Measurements from ENCODE around the gene ADARB2.
"Not testable (repeated sequence)": the region's sequence is repeated elsewhere in the genome, so short reads cannot be mapped to it uniquely, and the experiment has no call there.

The ADARB2 gene

DNA sequence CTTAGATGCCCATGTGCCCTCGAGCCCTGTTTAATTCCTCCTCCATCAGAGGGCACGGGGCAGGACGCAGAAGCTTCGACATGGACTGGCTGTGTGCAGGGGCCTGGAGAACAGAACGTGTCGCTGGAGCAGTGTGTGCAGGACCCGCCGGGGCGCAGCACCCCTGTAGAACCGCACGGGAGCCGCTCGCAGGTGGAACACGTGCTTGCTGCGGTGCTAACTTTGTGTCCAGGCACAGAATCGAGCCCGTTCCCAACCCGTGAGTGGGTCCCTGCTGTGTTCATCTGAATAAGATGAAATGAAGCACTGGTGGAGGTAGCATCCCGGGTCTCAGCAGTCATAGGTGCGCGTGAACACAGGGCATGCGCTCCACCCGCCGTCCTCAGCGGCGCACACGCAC is 564.2 kb downstream of the ADARB2 start:
- DNase-seq = no peak

DNA sequence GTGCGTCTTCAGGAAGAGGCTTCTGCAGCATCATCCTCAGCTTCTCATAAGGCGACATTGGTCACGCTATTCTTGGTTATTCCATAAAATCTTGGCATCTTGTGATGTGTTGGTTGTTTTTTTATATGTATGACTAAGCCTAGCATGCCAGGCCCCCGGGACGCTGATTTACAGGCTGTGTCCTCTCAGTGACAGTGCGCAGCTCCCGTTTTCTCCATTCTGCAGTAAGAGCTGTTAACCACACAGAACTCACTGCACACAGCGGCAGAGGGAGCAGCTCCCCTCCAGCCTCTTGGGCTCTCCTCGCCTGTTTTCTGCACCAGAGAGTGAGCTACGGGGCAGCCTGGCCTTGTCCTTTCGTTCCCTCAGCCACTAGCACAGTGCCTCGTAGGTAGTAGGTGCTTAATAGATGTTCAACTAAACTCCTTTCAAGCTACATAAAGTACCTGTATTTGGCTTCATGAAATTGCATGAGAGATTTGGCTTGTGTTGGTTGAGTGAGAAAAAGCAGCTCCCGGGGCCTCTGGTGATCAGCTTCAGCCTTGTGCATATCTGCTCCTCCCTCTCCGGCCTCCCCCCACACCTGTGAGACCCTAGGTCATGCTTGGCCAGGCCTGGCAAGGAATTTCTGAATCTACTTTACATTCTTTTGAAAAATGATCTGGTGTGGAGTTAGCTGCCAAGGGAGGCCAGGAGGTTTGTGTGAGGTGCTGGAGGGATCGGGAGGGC is 564.9 kb downstream of the ADARB2 start:
- DNase-seq = no peak

DNA sequence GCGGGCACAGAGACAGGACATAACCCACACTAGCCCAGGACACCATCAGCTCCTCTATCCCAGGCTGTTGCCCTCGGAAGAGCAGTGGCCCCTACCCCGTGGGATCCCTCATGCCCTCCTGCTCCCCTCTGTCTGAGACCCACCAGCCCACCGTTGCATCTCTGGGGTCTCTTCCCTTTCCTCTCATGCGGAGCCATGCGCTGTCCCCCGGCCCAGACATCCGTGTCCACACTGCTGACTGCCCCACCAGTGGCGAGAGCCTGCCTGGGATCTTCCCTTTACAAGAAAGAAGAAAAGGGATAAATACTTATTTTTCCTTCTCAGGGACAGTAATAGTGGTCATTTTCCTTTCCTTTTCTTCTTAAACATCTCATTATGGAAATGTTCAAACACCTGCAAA is 565.7 kb downstream of the ADARB2 start:
- no peak for DNase-seq

- DNase-seq = no peak
Observed at GRCh38 chr10:1171182-1171581, 566.1 kb downstream of the ADARB2 start.

DNA sequence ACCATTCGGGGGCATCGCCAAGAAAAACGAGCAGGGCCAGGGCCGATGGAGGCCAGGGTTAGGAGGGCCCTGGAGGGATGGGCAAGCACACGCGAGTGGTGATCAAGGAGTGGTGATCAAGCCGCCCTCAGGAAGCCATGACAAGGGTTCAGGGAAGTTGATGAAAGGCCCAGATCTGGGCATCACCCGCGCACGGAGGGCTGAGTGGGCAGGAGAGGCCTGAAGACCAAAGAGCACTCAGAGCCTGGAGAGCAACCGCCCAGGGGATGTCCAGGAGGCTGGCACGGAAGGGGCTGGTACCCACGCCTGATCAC is 566.5 kb downstream of the ADARB2 start:
- no peak for DNase-seq

DNA sequence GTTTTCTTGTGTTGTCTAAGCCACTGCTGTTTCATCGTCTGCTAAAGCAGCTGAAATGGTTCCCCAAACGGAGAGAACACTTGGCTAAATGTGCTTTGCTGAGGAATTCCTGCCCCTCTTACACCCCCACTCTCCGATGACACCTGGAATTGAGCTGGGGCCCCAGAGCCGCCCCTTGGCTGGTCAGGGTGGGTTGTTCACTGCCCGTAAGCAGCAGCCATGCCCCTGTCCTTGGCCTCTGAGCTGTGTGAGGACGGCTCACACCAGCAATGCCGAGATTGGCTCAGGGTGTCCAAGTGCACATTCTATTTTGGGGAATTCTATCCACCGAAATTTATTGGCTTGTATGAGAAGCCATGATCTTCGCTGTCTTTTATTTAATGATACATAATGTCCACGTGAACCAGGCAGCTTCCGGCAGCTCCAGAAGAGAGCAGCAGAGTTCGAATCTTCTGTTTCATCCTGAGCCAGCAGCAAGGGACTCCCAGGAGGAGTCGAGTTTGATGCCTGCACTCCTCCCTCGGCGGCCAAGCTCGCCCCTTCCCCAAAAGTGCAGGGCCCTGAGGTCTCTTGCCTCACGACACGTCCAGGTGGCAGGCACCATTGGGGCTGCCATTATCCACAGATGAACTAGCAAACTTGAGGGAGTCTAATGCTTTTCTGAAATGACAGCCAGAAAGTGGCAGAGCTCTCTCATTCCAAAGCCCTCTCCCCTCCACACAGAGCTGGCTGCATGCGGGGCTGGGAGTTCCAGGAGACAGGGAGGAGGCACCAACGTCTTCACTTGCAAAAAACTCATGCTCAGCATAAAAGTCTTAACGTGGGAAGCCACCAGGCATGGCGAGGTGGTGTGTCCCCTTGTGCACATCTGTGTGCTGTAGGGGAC is 567.1 kb downstream of the ADARB2 start:
- DNase-seq = no peak

DNA sequence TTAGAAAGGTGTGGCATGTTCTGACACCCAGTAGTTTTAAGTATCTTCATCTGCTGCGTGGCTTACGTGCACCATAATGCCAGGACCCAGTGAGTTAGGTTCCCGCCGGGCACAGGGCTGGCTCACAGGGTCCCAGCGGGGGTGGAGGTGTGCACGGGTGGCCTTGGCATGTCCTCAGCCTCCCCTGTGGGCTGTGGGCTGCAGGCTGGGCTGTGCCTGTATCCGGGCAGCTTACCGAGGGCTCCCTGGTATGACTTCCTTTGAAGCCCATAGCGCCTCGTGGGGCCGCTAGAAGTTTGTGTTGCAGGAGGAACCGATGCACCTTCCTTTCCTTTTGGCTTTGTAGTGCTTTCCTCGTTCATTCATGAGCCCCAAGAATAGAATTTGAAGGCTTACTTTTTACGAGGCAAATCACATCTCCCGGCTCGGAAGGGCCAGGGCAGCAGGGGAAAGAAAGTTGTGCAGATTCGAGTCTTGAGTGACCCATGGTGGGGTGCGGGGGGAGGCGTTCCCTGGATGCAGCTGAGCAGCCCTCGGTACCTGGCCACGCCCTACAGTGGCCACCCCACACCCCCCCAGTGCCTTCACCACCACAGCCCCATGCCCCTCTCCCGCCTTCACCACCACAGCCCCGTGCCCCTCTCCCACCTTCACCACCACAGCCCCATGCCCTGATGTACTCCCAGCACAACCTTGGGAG is 568.0 kb downstream of the ADARB2 start:
- DNase-seq = no peak

DNA sequence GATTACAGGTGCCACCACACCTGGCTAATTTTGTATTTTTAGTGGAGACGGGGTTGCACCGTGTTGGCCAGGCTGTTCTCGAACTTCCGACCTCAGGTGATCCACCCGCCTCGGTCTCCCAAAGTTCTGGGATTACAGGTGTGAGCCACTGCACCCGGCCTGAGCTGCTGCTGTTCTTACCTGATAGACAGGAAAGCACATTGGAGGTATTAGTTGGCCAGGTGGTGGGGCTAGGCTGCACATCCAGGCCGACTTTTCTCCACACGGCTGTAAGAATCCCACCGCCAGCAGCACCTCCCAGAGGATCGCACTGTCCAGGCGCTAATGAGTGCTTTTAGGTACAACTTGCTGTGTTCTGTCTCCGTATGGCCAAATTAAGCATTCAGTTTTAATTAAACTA is 568.6 kb downstream of the ADARB2 start:
- no peak for DNase-seq

- DNase-seq = no peak
Observed at GRCh38 chr10:1166828-1167275, 570.5 kb downstream of the ADARB2 start.

- no peak for DNase-seq
Observed at GRCh38 chr10:1166101-1166827, 571.1 kb downstream of the ADARB2 start.

- no peak for DNase-seq
Observed at GRCh38 chr10:1163831-1164230, 573.5 kb downstream of the ADARB2 start.

DNA sequence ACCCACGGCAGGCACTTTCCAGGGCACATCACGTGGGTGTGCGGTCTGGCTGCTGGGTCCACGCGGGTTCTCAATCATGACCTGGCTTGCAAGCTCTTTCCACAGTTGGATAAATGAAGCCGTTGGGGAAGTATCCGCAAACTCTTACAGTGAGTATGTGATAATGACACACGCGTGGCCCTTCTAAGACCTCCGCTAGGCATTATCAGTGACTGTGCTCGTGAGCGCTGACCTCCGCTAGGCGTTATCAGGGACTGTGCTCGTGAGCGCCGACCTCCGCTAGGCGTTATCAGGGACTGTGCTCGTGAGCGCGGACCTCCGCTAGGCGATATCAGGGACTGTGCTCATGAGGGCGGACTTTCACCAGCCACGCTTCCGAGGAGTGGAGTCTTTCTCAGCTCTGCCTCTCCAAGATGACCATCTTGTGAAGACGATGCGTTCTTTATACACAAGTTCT is 574.1 kb downstream of the ADARB2 start:
- no peak for DNase-seq

DNA sequence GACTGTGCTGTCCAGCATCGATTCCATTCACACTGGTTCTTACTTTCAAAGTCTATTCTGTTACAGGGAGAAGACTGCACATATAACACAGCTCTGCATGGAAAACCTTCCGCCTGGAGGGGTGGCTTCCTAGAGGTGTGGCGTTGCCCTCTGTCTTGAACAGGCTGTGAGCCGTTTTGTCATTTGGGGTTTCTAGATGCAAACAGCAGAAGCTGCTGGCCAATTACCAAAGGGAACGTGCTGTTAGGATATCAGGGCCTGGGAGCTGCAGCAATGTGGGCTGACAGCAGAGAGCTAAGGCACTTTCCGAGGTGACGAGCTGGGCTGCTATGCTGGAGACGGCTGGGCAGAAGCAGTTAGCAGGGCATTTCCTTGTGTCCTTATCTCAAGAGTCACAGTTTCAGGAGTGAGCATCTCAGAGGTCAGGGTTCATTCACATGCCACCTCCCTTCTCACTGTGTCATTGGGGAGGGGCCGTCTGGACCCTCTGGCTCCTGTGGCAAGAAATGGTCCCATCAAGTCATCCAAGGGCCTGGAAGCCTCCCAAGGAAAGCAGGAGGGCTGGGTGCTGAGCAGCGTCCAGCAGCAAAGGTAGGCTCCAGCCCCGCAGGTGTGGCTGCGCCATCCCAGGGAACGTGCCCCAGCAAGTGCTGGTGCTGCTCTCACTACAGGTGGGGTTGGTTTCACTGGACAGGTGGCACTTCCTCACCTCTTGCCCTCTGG is 574.7 kb downstream of the ADARB2 start:
- DNase-seq = no peak

GRCh38 chr10:1161315-1161673 is 576.0 kb downstream of the ADARB2 start:
- not testable (repeated sequence) for DNase-seq

DNA sequence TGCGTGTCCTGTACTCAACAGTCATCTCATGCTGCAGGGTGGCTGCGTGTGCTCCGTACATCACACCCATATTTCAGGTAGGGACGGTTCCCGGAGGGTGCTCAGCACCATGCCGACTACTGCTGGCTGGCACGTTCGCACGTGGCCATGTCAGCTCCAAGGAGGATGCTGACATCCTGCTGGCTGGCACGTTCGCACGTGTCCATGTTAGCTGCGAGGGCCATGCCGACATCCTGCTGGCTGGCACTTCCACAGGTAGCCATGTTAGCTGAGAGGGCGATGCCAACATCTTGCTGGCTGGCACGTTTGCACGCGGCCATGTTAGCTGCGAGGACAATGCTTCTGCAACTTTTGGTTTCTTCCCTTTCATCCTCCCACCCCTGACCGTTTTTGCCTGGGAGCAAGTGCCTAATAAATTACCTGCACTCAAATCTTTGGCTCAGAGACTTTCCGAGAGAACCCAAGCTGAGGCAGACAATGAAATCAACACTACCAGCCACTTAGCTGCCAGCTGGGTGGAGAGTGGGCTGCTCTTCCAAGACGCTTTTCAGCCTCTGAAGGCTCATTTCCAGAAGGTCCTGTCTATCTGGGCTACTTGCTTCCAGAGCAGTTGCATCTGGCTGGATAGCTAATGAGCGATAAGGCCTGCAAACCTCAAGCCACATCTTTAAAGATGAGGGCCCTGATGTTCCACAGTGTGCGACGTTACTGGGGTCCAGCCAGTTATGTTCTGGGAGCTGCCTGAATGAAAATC is 576.6 kb downstream of the ADARB2 start:
- DNase-seq = no peak

DNA sequence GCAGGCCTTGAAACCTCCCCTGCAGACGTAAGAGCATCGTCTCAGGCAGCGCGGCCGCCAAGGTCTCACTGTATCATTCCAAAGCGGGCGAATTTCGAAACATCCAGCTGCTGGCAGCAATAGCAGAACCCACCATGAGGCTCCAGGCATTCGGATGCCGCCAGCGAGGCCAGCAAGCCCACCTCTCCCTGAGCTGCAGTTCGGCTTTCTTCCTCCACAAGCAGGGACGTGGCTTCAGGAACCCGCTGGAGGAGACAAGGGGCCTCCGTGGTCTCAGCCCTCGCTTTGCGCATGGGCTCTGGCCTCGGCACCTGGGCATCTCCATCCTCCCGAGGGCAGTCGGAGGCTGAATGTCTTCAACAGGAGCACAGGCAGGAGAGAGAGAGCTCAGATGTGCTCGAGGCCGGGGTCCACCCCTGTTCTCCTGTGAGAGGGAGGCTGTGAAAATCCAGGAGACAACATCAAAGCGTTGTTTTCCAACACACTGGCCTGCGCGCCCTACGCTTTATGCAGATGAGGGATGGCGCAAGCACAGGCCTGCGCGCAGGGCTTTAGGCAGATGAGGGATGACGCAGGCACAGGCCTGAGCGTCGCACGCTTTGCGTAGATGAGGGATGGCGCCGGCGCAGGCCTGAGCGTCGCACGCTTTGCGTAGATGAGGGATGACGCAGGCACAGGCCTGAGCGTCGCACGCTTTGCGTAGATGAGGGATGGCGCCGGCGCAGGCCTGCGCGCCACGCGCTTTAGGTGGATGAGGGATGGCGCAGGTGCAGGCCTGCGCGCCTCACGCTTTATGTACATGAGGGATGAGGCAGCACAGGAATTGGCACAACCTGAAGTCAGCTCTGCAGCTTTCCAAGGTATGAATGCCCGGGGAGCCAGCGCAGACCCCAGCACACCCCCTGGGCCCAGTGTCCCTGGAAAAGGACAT is 577.9 kb downstream of the ADARB2 start:
- no peak for DNase-seq

- not testable (repeated sequence) for DNase-seq
Observed at GRCh38 chr10:1158536-1158935, 578.8 kb downstream of the ADARB2 start.

DNA sequence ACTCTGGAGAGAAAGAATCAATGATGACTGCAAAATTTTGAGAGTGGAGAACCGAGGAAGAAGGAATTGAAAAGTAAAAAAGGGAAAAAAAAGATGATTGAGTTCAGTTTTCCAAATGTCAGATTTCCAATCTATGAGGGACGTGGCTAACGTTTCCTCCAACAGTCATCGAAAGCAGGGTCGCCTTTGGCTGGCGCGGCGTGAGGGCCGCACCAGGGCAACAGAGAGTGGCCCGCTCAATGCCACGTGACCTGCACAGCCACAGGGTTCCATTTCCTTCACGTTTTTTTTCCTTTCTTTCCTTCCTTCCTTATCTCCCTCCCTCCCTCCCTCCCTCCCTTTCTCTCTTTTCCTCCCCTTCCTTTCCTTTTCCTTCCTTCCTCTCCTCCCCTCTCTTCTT is 579.3 kb downstream of the ADARB2 start:
- DNase-seq = no peak

DNA sequence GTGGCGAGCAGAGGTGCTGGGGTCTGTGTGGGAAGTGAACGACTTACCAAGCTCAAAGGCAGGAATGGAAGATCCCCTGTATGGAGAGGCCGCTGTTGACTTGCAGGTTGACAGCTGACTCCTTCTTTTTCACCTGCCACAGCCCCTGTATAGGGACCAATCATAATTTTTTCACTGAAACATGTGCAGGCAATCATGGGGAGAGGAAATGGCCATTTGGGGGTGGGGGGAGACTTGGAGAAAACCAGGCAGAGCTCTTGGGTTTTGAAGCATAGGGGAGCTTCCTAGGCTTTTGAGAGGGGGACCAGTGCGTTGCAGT is 579.8 kb downstream of the ADARB2 start:
- DNase-seq = no peak

DNA sequence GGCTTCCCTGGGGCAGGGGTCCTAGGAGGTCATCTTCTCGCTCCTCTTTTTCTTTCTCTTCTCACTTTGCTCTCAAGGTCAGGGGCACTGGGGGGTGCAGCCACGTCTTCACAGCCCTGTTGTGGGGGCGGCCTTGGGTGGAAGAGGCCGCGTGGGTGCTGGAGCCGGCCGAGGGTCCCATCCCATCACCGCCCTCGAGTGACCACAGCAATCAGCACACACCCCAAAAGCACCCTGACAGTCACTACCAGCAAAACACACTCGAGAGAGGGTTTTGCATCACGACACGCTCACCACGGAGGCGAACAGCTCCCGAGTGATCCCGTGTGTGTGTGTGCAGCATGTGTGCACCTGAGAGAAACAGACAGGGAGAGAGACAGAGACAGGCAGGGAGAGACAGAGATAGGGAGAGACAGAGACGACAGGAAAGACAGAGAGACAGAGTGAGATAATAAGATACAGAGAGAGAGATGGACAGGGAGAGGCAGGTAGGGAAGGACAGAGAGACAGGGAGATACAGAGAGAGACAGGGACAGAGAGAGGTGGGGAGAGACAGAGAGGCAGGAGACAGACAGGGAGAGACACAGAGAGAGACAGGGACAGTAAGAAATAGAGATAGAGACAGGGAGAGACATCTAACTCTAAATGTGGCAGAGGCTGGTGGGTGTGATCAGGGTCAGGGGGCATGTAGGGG is 580.3 kb downstream of the ADARB2 start:
- DNase-seq = no peak
